ENCODE measurements around the gene AKAP13. TPM values are rescaled to one million over a fixed set of nuclear protein-coding genes. Genes with fewer than 3 reads are reported as not detected.
A peak's percentile ranks its signal among the peaks of the same experiment; 100 is the strongest.

The AKAP13 gene
- total RNA-seq, 1 donor from 2014 or later: 73.8 TPM

DNA sequence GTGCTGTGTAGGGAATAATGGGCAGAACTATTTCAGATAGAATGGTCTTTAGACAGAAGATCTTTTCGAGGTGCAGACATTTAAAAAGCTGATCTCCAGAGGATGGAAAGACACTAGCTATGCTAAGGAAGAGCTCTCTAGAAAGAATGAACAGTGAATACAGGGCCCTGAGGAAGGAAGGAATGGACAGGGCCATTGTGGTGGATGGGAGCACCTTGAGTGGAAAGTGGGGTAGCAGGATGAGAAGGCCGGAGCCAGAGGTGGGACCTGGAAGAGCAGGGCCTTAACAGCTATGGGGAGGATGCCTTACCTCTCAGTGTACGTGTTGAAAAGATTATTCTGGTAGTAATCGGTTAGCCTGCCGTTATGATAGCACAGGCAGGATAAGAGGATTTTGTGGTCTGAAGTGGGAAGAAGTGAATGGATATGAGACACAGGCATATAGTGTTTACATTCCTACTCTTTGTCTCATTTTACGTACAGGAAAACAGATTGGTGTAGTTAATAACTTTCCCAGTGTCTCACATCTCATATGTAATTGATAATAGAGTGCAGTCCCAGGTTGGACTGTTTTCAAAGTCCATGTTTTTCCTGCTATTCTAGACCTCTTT, 241.9 kb downstream of the AKAP13 start:
- peaks cover 22% of the 10 kb centered on the region for H3K79me2 ChIP-seq (ENCODE audit: low read depth)
- Mint-ChIP-seq H3K36me3 (peaks cover 5% of the 10 kb centered on the region), H3K9me3 (no peaks in the 10 kb centered on the region), H3K4me3 (no peak overlapping the region), H3K4me1 (peaks cover 13% of the 10 kb centered on the region), H3K27ac (peak overlapping the region; percentile 73), H3K27me3 (ENCODE audit: insufficient read depth, low read depth) (no peaks in the 10 kb centered on the region)
- peaks cover 34% of the 10 kb centered on the region for H3F3A ChIP-seq (ENCODE audit: low read depth)
- H3K9me3 ChIP-seq (ENCODE audit: low read depth): no peaks in the 10 kb centered on the region
- no peak overlapping the region for H3K4me3 ChIP-seq
- DNase-seq (ENCODE audit: low spot score): no peak
- H4K20me1 ChIP-seq (ENCODE audit: low read depth): peaks cover 10% of the 10 kb centered on the region
- no peaks in the 10 kb centered on the region for H3K36me3 ChIP-seq
- no peak overlapping the region for H3K4me2 ChIP-seq
- H3K27ac ChIP-seq: no peak overlapping the region
- no peak overlapping the region for H2AFZ ChIP-seq (replicated peaks)
- no peak overlapping the region for H3K9ac ChIP-seq
- H3K4me1 ChIP-seq: peaks cover 39% of the 10 kb centered on the region
- no peaks in the 10 kb centered on the region for H3K27me3 ChIP-seq
- TF ChIP-seq EZH2phosphoT487 (IDR thresholded peaks at IDR 0.05) (no peak), EZH2 (IDR thresholded peaks at IDR 0.05) (no peak)
- TF ChIP-seq, protein P1, sequence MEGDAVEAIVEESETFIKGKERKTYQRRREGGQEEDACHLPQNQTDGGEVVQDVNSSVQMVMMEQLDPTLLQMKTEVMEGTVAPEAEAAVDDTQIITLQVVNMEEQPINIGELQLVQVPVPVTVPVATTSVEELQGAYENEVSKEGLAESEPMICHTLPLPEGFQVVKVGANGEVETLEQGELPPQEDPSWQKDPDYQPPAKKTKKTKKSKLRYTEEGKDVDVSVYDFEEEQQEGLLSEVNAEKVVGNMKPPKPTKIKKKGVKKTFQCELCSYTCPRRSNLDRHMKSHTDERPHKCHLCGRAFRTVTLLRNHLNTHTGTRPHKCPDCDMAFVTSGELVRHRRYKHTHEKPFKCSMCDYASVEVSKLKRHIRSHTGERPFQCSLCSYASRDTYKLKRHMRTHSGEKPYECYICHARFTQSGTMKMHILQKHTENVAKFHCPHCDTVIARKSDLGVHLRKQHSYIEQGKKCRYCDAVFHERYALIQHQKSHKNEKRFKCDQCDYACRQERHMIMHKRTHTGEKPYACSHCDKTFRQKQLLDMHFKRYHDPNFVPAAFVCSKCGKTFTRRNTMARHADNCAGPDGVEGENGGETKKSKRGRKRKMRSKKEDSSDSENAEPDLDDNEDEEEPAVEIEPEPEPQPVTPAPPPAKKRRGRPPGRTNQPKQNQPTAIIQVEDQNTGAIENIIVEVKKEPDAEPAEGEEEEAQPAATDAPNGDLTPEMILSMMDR (IDR thresholded peaks at IDR 0.05): no peak

DNA sequence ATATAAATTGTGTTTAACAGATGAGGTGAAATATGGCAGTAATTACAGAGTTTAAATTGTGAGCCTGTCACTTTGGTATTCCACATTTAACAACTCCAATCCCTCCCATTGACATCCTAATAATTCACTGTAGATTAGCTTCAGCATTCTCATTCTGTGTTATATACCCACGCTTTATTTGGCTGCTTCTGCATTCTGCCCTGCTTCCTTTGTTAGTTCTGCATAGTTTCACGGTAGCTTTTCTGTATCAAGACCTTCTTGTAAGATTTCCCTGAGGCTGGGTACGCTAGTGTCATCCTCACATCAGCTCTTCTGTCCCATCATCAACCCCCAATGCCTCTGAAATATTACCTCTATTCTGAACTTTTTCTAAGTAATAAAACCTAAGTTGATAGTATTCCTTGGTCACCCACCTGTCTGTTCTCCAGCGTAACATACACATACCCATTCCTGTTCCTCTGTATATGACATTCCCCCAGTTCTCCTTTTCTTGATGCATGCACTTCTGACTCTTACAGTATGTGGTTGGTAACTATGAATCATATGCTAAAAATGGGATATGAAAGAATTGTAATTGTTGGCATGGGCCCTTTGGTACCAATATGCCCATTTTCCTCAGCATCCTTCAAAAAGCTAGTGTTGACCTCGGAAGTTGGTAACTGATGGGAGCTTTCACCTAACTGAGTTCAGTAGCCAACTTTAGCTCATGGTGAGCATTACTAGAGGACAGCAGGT, 243.1 kb downstream of the AKAP13 start:
- Histone ChIP-seq H3K79me2 (ENCODE audit: low read depth) (peaks cover 22% of the 10 kb centered on the region), H3K9me3 (ENCODE audit: low read depth) (no peaks in the 10 kb centered on the region), H2AFZ (replicated peaks) (no peak overlapping the region), H3K4me1 (peaks cover 36% of the 10 kb centered on the region), H3K36me3 (no peaks in the 10 kb centered on the region), H3F3A (ENCODE audit: low read depth) (peaks cover 24% of the 10 kb centered on the region), H4K20me1 (ENCODE audit: low read depth) (peaks cover 10% of the 10 kb centered on the region), H3K4me3 (no peak overlapping the region), H3K4me2 (no peak overlapping the region), H3K27me3 (no peaks in the 10 kb centered on the region), H3K9ac (no peak overlapping the region), H3K27ac (no peak overlapping the region)
- Mint-ChIP-seq H3K4me3 (no peak overlapping the region), H3K4me1 (peaks cover 13% of the 10 kb centered on the region), H3K36me3 (peaks cover 9% of the 10 kb centered on the region), H3K9me3 (no peaks in the 10 kb centered on the region), H3K27ac (no peak overlapping the region), H3K27me3 (ENCODE audit: insufficient read depth, low read depth) (no peaks in the 10 kb centered on the region)
- TF ChIP-seq, protein P1 (IDR thresholded peaks at IDR 0.05): no peak
- TF ChIP-seq EZH2 (IDR thresholded peaks at IDR 0.05): no peak
- no peak for TF ChIP-seq EZH2phosphoT487 (IDR thresholded peaks at IDR 0.05)
- no peak for DNase-seq (ENCODE audit: low spot score)

DNA sequence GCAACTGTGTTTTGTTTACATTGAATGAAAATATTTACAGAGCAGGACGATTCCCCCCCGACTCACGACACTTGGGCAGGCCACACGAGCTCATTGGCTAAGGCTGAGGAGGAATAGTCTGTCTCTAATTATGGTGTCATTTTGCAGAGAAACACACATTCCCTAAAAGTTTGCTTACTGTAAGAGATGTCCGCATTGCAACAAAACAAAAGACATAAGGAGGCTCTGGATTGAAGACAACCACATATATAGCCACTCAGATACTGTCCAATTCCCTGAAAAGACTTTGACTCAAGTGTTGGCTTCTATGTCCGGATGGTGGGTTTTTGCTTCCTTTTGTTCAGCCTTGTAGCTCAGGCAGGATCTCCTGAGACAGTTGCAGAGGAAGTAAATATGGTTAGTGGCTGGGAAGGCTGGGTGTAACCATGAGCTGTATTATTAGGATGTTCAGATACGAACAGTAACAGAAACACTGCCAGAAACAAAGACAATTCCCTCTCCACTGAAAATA, 243.9 kb downstream of the AKAP13 start:
- Histone ChIP-seq H3K27ac (no peak overlapping the region), H3K36me3 (no peaks in the 10 kb centered on the region), H3K9ac (no peak overlapping the region), H3K4me2 (no peak overlapping the region), H3K9me3 (ENCODE audit: low read depth) (no peaks in the 10 kb centered on the region), H3K4me1 (peaks cover 29% of the 10 kb centered on the region), H3F3A (ENCODE audit: low read depth) (peaks cover 15% of the 10 kb centered on the region), H3K4me3 (no peak overlapping the region), H2AFZ (replicated peaks) (no peak overlapping the region), H4K20me1 (ENCODE audit: low read depth) (peaks cover 10% of the 10 kb centered on the region), H3K27me3 (no peaks in the 10 kb centered on the region), H3K79me2 (ENCODE audit: low read depth) (peaks cover 22% of the 10 kb centered on the region)
- DNase-seq (ENCODE audit: low spot score): no peak
- H3K36me3 Mint-ChIP-seq: peaks cover 9% of the 10 kb centered on the region
- peaks cover 13% of the 10 kb centered on the region for H3K4me1 Mint-ChIP-seq
- no peaks in the 10 kb centered on the region for H3K9me3 Mint-ChIP-seq
- H3K27me3 Mint-ChIP-seq (ENCODE audit: insufficient read depth, low read depth): no peaks in the 10 kb centered on the region
- TF ChIP-seq, protein P1 (IDR thresholded peaks at IDR 0.05): no peak
- TF ChIP-seq EZH2 (IDR thresholded peaks at IDR 0.05): no peak
- TF ChIP-seq EZH2phosphoT487 (IDR thresholded peaks at IDR 0.05): no peak
- H3K27ac Mint-ChIP-seq: no peak overlapping the region
- H3K4me3 Mint-ChIP-seq: no peak overlapping the region

All from neural progenitor cell (in vitro differentiated cells).